Brain microvascular endothelial cell (primary cell): Measurements from ENCODE around the gene HOXA6.

Source experiments
- DNase-seq: peaks from one replicate; pipeline ENCODE4 v3.0.0-alpha.2; 2020
- H3K27ac ChIP-seq: fragments of 250-450 bp; sonication (Bioruptor Pico); 2 replicates; pipeline ENCODE4 v1.5.1; 2020; ENCODE audit warnings: mild to moderate bottlenecking, moderate library complexity
- H3K27me3 ChIP-seq: fragments of 250-450 bp; sonication (Bioruptor Pico); replicated peaks from 2 replicates; pipeline ENCODE4 v1.5.1; 2020; ENCODE audit warnings: mild to moderate bottlenecking
- H3K36me3 ChIP-seq: fragments of 250-450 bp; sonication (Bioruptor Pico); replicated peaks from 2 replicates; pipeline ENCODE4 v1.5.1; 2020; ENCODE audit warnings: mild to moderate bottlenecking
- H3K4me3 ChIP-seq: 2 replicates; pipeline ENCODE4 v1.5.1; 2011; ENCODE audit warnings: low read depth, mild to moderate bottlenecking, control low read depth, low read length, moderate library complexity
- CTCF ChIP-seq: IDR thresholded peaks from 2 replicates; pipeline ENCODE4 v1.5.1; 2011; ENCODE audit warnings: low read depth, mild to moderate bottlenecking, moderate library complexity, low read length, control low read depth, inconsistent platforms; ENCODE audit errors: missing control alignments
- in situ Hi-C: cut with HindIII; loops from 2 replicates; pipeline ENCODE4 v1.10.0; 2017; ENCODE audit warnings: low sequenced_read_pairs, low pct_ligation_motif_present

Gene HOXA6

GRCh38 chr7:27147199-27148030, at the start of gene HOXA6:
HOXA6 (minus strand) TSS chr7:27147774; CDS start chr7:27147749, 25 bp downstream.
- Histone ChIP-seq H3K36me3 (no peaks in the 10 kb centered on the region), H3K27ac (no peak within 1 kb of the TSS), H3K27me3 (peaks cover 95% of the 10 kb centered on the region), H3K4me3 (no peak within 1 kb of the TSS)
- TF ChIP-seq CTCF, result no peak
- DNase-seq, result no peak
- in situ Hi-C loops, result no loop called here

DNA sequence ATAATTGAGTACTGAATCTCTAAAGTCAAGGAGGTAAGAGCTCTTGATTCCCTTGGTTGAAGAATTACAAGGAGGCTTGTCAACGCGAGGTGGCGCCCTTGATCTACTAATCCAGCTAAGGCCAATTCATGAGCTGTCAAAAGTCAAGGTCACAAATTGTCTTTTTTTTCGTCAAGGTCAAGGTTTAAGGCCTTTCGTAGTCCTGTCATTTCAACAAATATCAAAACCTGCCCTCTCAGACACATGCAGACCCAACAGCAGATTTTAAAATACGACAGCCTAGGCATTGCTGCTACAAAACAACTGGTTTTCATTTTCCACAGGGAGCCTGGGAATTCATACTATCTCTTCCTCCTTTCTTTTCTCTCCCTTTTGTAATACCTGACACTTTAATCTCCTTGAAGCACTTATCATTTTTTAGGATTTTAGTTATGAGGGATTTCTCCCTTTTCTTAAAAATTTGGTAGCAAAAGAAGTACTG, 48.8 kb upstream of the HOXA6 start:
- H3K27me3 ChIP-seq, result peaks cover 92% of the 10 kb centered on the region
- H3K27ac ChIP-seq, result no peak overlapping the region
- H3K4me3 ChIP-seq, result no peak overlapping the region
- in situ Hi-C loops, result no loop called here
- no peaks in the 10 kb centered on the region for H3K36me3 ChIP-seq
- DNase-seq, result peak; percentile 67
- TF ChIP-seq CTCF, result peak; percentile 84

GRCh38 chr7:27194686-27195379, 47.3 kb upstream of the HOXA6 start:
- in situ Hi-C loops, result no loop called here
- Histone ChIP-seq H3K27ac (no peak overlapping the region), H3K27me3 (peaks cover 92% of the 10 kb centered on the region), H3K4me3 (no peak overlapping the region), H3K36me3 (no peaks in the 10 kb centered on the region)
- TF ChIP-seq CTCF, result no peak
- DNase-seq, result no peak

- in situ Hi-C loops, result no loop called here
- TF ChIP-seq CTCF, result no peak
- Histone ChIP-seq H3K4me3 (no peak overlapping the region), H3K36me3 (no peaks in the 10 kb centered on the region), H3K27me3 (peaks cover 95% of the 10 kb centered on the region), H3K27ac (no peak overlapping the region)
- no peak for DNase-seq
Observed at GRCh38 chr7:27194002-27194352, 46.4 kb upstream of the HOXA6 start.

DNA sequence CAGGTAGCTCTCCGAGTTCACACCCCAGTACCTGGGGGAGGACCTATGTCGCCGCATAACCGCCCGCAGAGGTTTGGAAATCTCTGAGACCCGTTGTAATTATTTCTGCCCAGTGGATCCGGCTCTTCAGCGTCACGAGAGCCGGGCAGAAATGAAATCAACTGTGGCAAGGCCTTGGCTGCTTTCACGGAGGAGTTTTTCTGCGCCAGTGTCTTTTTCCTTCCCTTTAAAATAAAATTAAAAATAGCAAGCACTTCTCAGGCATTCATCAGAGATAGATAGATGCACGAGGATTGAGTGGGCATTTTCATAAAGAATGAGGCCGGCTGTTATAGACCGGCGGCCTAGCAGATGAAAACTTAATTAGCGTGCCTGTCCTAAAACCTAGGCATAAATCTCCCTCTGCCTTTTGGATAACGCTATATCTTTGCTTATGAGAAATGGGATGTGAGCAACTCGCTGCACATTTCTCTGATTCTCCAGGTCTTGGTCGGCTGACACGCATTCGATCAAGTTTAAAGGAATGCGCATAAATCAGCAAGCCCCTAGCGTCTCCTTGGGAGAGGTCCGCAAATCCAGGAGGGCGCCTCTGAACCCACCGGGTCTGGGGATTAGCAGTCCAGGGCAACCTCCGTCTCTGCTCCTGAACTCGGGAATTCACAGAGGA, 45.9 kb upstream of the HOXA6 start:
- no peaks in the 10 kb centered on the region for H3K36me3 ChIP-seq
- TF ChIP-seq CTCF, result no peak
- peaks cover 95% of the 10 kb centered on the region for H3K27me3 ChIP-seq
- H3K4me3 ChIP-seq, result no peak overlapping the region
- DNase-seq, result no peak
- H3K27ac ChIP-seq, result no peak overlapping the region
- in situ Hi-C loops, result no loop called here
